ENCODE data around the gene PTPRU. TPM values are rescaled to one million over a fixed set of nuclear protein-coding genes. Genes with fewer than 3 reads are reported as not detected.

PTPRU gene
- total RNA-seq, 2 experiments from 2014 or later, result 0.16 to 0.56 TPM

DNA sequence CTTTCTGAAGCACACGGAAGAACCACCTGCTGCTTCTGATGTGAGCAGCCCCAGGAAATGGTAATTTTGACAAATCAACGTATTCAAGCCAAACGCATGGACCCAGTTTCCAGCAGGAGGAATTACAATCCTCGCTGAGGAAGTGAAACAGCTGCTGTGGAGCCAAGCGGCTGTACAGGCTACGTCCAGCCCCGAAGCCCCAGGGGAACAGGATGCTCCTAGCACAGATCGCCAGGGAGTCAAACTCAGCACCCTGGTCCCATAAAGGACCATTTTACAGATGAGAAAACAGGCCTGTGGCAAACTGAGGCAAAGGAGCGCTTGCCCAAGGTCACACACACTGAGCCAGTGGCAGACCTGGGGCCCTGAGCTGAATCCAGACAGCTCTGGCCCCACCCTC lies 108.0 kb downstream of the PTPRU start:
- TF ChIP-seq, protein P1, sequence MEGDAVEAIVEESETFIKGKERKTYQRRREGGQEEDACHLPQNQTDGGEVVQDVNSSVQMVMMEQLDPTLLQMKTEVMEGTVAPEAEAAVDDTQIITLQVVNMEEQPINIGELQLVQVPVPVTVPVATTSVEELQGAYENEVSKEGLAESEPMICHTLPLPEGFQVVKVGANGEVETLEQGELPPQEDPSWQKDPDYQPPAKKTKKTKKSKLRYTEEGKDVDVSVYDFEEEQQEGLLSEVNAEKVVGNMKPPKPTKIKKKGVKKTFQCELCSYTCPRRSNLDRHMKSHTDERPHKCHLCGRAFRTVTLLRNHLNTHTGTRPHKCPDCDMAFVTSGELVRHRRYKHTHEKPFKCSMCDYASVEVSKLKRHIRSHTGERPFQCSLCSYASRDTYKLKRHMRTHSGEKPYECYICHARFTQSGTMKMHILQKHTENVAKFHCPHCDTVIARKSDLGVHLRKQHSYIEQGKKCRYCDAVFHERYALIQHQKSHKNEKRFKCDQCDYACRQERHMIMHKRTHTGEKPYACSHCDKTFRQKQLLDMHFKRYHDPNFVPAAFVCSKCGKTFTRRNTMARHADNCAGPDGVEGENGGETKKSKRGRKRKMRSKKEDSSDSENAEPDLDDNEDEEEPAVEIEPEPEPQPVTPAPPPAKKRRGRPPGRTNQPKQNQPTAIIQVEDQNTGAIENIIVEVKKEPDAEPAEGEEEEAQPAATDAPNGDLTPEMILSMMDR (IDR thresholded peaks at IDR 0.05), result no peak
- Mint-ChIP-seq H3K27ac (no peak overlapping the region), H3K4me3 (no peak overlapping the region), H3K9me3 (no peaks in the 10 kb centered on the region), H3K27me3 (peaks cover 56% of the 10 kb centered on the region), H3K4me1 (ENCODE audit: low read depth) (no peaks in the 10 kb centered on the region), H3K36me3 (ENCODE audit: low read depth) (no peaks in the 10 kb centered on the region)
- no peak for DNase-seq
- H3K36me3 ChIP-seq (ENCODE audit: insufficient read depth, low read length), result no peaks in the 10 kb centered on the region
- CTCF ChIA-PET, result no interaction called here
- peaks cover 7 to 12% of the 10 kb centered on the region in 2 experiments for H3K27me3 ChIP-seq (ENCODE audit: control insufficient read depth in 1 of 2, insufficient read depth in 2 of 2, low read length in 2 of 2)
- H3K4me3 ChIP-seq (ENCODE audit: low read length), result no peak overlapping the region
- POLR2A ChIA-PET, result no interaction called here
- no peaks in the 10 kb centered on the region for H3K4me1 ChIP-seq (ENCODE audit: insufficient read depth, low read length)
- H3K9me3 ChIP-seq (ENCODE audit: control insufficient read depth in 1 of 2, insufficient read depth in 1 of 2, low read length in 2 of 2), result no peaks in the 10 kb centered on the region
- ATAC-seq (ENCODE audit: poor library complexity), result no peak
- no peak overlapping the region for H3K27ac ChIP-seq (ENCODE audit: low read depth in 1 of 2, low read length in 2 of 2)
- intact Hi-C loops (cut with DNase I, micrococcal nuclease), result no loop called here

DNA sequence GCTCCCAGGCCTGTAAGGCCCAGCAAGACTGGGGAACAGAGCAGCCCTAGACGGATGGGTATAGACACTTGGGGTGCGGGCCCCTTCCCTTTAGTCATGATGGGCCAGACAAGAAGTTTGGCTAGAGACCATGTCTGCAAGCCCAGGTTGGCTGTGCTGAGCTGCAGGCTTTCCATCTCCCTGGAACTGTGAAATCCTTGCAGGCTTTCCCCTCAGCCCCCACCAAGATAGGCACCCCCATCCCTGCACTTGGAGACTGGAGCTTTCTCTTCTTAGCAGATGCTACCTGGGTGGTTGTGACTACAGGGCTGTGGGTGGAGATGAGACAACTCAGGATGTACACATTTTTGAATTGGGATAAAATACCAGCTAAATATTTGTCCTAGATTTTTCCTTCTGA lies 110.3 kb downstream of the PTPRU start:
- peaks cover 49% of the 10 kb centered on the region for H3K27me3 Mint-ChIP-seq

DNA sequence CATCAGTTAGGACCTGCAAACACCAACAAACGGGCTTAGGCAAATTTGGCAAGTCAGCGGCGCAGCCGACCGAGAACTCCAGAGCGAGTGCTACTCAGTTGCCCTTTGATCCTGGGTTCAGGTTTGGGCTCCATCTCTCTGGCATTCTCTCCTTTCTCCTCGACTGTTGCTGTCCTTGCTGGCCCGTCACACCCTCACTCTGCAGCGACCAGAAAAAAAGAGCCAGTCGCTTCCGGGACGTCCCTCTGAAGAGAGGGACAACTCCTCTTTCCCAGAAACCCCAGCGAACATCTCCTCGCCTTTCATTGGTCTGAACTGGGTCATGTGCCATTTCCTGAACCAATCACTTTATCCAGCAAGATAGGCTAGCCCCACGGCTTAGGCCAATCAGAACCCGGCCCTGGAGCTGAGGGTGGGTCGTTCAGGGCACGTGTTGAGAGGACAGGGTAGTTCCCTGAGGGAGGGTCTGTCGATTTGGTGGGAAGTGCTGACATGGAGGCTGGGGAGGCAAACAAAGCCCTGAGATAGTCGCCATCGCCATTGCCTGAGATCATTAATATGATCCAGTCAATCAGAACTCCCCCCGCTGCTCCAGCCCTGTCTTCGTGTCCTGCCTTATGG lies 113.7 kb downstream of the PTPRU start:
- Mint-ChIP-seq H3K36me3 (ENCODE audit: low read depth) (no peaks in the 10 kb centered on the region), H3K9me3 (no peaks in the 10 kb centered on the region), H3K4me1 (ENCODE audit: low read depth) (no peaks in the 10 kb centered on the region), H3K27me3 (peaks cover 43% of the 10 kb centered on the region), H3K4me3 (no peak overlapping the region), H3K27ac (no peak overlapping the region)
- H3K4me1 ChIP-seq (ENCODE audit: insufficient read depth, low read length), result no peaks in the 10 kb centered on the region
- peaks cover 0 to 7% of the 10 kb centered on the region in 2 experiments for H3K9me3 ChIP-seq (ENCODE audit: control insufficient read depth in 1 of 2, insufficient read depth in 1 of 2, low read length in 2 of 2)
- TF ChIP-seq, protein P1 (IDR thresholded peaks at IDR 0.05), result no peak
- ChIA-PET CTCF (no interaction called here), POLR2A (no interaction called here)
- DNase-seq (no peak), ATAC-seq (ENCODE audit: poor library complexity) (no peak)
- no peaks in the 10 kb centered on the region for H3K36me3 ChIP-seq (ENCODE audit: insufficient read depth, low read length)
- no peak overlapping the region for H3K27ac ChIP-seq (ENCODE audit: low read depth in 1 of 2, low read length in 2 of 2)
- intact Hi-C loops (cut with DNase I, micrococcal nuclease), result no loop called here
- H3K27me3 ChIP-seq (ENCODE audit: control insufficient read depth in 1 of 2, insufficient read depth in 2 of 2, low read length in 2 of 2), result peaks cover 5 to 9% of the 10 kb centered on the region in 2 experiments
- no peak overlapping the region for H3K4me3 ChIP-seq (ENCODE audit: low read length)

More for the DNA sequence above, 110.3 kb downstream of the PTPRU start:
- no peaks in the 10 kb centered on the region for H3K36me3 ChIP-seq (ENCODE audit: insufficient read depth, low read length)
- POLR2A ChIA-PET, result no interaction called here
- no peak overlapping the region for H3K27ac ChIP-seq (ENCODE audit: low read depth in 1 of 2, low read length in 2 of 2)
- TF ChIP-seq, protein P1 (IDR thresholded peaks at IDR 0.05), result no peak
- no peaks in the 10 kb centered on the region for H3K4me1 Mint-ChIP-seq (ENCODE audit: low read depth)
- CTCF ChIA-PET, result no interaction called here
- no peak for ATAC-seq (ENCODE audit: poor library complexity)
- no peaks in the 10 kb centered on the region for H3K9me3 Mint-ChIP-seq
- DNase-seq, result no peak
- no peak overlapping the region for H3K4me3 ChIP-seq (ENCODE audit: low read length)
- no peaks in the 10 kb centered on the region for H3K4me1 ChIP-seq (ENCODE audit: insufficient read depth, low read length)
- H3K27me3 ChIP-seq (ENCODE audit: control insufficient read depth in 1 of 2, insufficient read depth in 2 of 2, low read length in 2 of 2), result peaks cover 7 to 10% of the 10 kb centered on the region in 2 experiments
- no peak overlapping the region for H3K4me3 Mint-ChIP-seq
- intact Hi-C loops (cut with DNase I, micrococcal nuclease), result no loop called here
- no peaks in the 10 kb centered on the region for H3K36me3 Mint-ChIP-seq (ENCODE audit: low read depth)
- H3K27ac Mint-ChIP-seq, result no peak overlapping the region
- H3K9me3 ChIP-seq (ENCODE audit: control insufficient read depth in 1 of 2, insufficient read depth in 1 of 2, low read length in 2 of 2), result peaks cover 0 to 7% of the 10 kb centered on the region in 2 experiments

Data from CD4-positive, alpha-beta T cell (primary cell).